Thoracic aorta (tissue), 2 donors: ENCODE measurements around the gene LTN1. TPM values are rescaled to one million over a fixed set of nuclear protein-coding genes. Genes with fewer than 3 reads are reported as not detected.

Experiments used
- ATAC-seq: fragments of 150-250 bp; one replicate; pipeline ENCODE4 v1.8.0; 2017; ENCODE audit warnings: low read depth; ENCODE audit not compliant: insufficient number of reproducible peaks, low FRiP score
- DNase-seq: peaks from one replicate; pipeline ENCODE4 v3.0.0-alpha.2; 2020; ENCODE audit warnings: low spot score
- H3K27ac ChIP-seq, 2 donors: fragments of 200-600 bp; sonication (generic); 1 replicate in 1 of 2; 2 replicates in 1 of 2; pipeline ENCODE4 v1.5.1; 2016; ENCODE audit warnings: mild to moderate bottlenecking in 2 of 2, moderate library complexity in 2 of 2
- H3K27me3 ChIP-seq: fragments of 200-600 bp; sonication (generic); replicated peaks from 2 replicates; pipeline ENCODE4 v1.6.0; 2016; ENCODE audit warnings: mild to moderate bottlenecking; ENCODE audit not compliant: insufficient read depth
- H3K36me3 ChIP-seq: fragments of 200-600 bp; sonication (generic); one replicate; pipeline ENCODE4 v1.5.1; 2016
- H3K4me1 ChIP-seq, 2 donors: fragments of 200-600 bp; sonication (generic); 1 replicate in 1 of 2; 2 replicates in 1 of 2; pipeline versions ENCODE4 v1.5.1 to v1.6.0; 2016; ENCODE audit warnings: low read depth in 2 of 2, mild to moderate bottlenecking in 1 of 2; ENCODE audit not compliant: control insufficient read depth in 1 of 2
- H3K4me3 ChIP-seq: fragments of 200-600 bp; sonication (generic); 2 replicates; pipeline ENCODE4 v1.5.1; 2016; ENCODE audit warnings: mild to moderate bottlenecking
- H3K9me3 ChIP-seq: fragments of 200-600 bp; sonication (generic); 2 replicates; pipeline ENCODE4 v1.5.1; 2016
- total RNA-seq, 2 donors: library from RNA; depleted of rRNA; stranded (reverse); fragments of >200 nt; gene quantifications; one replicate each; pipeline versions ENCODE4 v1.1.0 to v1.2.3, GENCODE V29; 2016
- TF ChIP-seq, protein P1 (sequence below): fragments of 200-600 bp; sonication (generic); IDR thresholded peaks from one replicate; pipeline ENCODE4 v1.5.1; 2019; ENCODE audit warnings: antibody characterized with exemption

The LTN1 gene
- total RNA-seq, 2 donors from 2014 or later, result 23.4 to 26.8 TPM

DNA sequence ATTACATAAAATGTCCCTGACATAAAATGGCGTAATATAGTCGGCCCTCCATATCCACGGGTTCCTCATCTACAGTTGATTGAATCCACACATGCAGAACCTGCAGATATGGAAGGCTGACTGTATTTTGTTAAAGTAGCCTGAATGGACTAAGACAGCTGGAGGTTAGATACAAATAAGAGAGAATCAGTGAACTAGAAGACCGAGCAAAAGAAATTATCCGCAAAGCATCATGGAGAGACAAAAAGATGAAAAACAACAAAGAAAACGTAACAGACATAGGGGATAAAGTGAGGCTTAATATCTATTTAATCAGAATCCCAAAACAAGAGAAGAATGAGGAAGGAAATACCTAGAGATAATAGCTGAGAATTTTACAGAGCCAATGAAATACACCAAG lies 20.3 kb downstream of the LTN1 start:
- TF ChIP-seq, protein P1, sequence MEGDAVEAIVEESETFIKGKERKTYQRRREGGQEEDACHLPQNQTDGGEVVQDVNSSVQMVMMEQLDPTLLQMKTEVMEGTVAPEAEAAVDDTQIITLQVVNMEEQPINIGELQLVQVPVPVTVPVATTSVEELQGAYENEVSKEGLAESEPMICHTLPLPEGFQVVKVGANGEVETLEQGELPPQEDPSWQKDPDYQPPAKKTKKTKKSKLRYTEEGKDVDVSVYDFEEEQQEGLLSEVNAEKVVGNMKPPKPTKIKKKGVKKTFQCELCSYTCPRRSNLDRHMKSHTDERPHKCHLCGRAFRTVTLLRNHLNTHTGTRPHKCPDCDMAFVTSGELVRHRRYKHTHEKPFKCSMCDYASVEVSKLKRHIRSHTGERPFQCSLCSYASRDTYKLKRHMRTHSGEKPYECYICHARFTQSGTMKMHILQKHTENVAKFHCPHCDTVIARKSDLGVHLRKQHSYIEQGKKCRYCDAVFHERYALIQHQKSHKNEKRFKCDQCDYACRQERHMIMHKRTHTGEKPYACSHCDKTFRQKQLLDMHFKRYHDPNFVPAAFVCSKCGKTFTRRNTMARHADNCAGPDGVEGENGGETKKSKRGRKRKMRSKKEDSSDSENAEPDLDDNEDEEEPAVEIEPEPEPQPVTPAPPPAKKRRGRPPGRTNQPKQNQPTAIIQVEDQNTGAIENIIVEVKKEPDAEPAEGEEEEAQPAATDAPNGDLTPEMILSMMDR, result no peak

GRCh38 chr21:28971171-28971570 lies 21.5 kb downstream of the LTN1 start:
- TF ChIP-seq, protein P1, result no peak
- Histone ChIP-seq H3K27ac (no peak overlapping the region), H3K27me3 (no peaks in the 10 kb centered on the region), H3K9me3 (no peaks in the 10 kb centered on the region), H3K36me3 (peaks cover 32% of the 10 kb centered on the region), H3K4me1 (no peaks in the 10 kb centered on the region), H3K4me3 (no peak overlapping the region)
- DNase-seq, result no peak
- ATAC-seq, result no peak

More for the DNA sequence above, 20.3 kb downstream of the LTN1 start:
- DNase-seq, result no peak
- no peak for ATAC-seq
- H3K4me1 ChIP-seq, result no peaks in the 10 kb centered on the region
- no peak overlapping the region for H3K27ac ChIP-seq
- H3K4me3 ChIP-seq, result no peak overlapping the region
- no peaks in the 10 kb centered on the region for H3K27me3 ChIP-seq
- H3K9me3 ChIP-seq, result no peaks in the 10 kb centered on the region
- peaks cover 20% of the 10 kb centered on the region for H3K36me3 ChIP-seq

- no peaks in the 10 kb centered on the region for H3K9me3 ChIP-seq
- no peak for DNase-seq
- no peak overlapping the region for H3K4me3 ChIP-seq
- peaks cover 49% of the 10 kb centered on the region for H3K36me3 ChIP-seq
- no peak for ATAC-seq
- TF ChIP-seq, protein P1, result no peak
- no peaks in the 10 kb centered on the region for H3K27me3 ChIP-seq
- no peak overlapping the region for H3K27ac ChIP-seq
- no peaks in the 10 kb centered on the region for H3K4me1 ChIP-seq
Observed at GRCh38 chr21:28963831-28964230, 28.8 kb downstream of the LTN1 start.

DNA sequence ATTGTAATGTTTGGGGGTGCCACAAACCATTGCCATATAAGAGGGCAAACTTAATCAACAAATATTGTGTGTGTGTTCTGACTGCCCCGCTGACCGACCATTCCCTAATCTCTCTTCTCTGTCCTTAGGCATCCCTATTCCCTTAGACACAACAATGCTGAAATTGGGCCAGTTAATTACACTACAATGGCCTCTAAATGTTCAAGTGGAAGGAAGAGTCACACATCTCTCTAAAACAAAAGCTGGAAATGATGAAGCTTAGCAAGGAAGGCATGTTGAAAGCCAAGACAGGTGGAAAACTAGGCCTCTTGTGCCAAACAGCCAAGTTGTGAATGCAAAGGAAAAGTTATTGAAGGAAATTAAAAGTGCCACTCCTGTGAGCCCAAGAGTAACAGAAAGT lies 30.2 kb downstream of the LTN1 start:
- H3K27me3 ChIP-seq, result no peaks in the 10 kb centered on the region
- H3K4me3 ChIP-seq, result no peak overlapping the region
- DNase-seq, result no peak
- no peaks in the 10 kb centered on the region for H3K4me1 ChIP-seq
- H3K9me3 ChIP-seq, result no peaks in the 10 kb centered on the region
- TF ChIP-seq, protein P1, result no peak
- H3K27ac ChIP-seq, result no peak overlapping the region
- H3K36me3 ChIP-seq, result peaks cover 41% of the 10 kb centered on the region
- ATAC-seq, result no peak

DNA sequence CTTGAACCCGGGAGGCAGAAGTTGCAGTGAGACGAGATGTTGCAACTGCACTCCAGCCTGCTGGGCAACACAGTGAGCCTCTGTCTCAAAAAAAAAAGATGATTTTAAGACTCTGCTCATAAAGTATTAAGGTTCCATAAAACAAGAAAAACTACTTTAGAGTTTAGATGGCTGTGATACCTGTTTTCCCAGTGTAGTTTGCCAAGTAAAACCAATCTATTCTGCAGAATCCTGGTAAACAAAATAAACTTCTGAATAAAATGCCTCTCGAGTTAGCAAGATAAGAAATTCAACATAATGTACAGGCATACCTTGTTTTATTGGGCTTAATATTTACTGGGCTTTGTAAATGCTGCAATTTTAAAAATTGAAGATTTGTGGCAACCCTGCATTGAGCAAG lies 30.8 kb downstream of the LTN1 start:
- no peak for DNase-seq
- Histone ChIP-seq H3K27ac (no peak overlapping the region), H3K27me3 (no peaks in the 10 kb centered on the region), H3K4me1 (no peaks in the 10 kb centered on the region), H3K36me3 (peaks cover 36% of the 10 kb centered on the region), H3K9me3 (no peaks in the 10 kb centered on the region), H3K4me3 (no peak overlapping the region)
- TF ChIP-seq, protein P1, result no peak
- no peak for ATAC-seq
